H4 (cell line): ENCODE data around the gene PLEKHA6. TPM values are rescaled to one million over a fixed set of nuclear protein-coding genes. Genes with fewer than 3 reads are reported as not detected.

Experiments used
- DNase-seq: peaks from one replicate; pipeline ENCODE4 v3.0.0-alpha.2; 2015; ENCODE audit warnings: low spot score
- total RNA-seq: library from RNA; depleted of rRNA; stranded (reverse); fragments of >200 nt; shearing (Covaris generic); gene quantifications from 2 replicates; pipeline ENCODE4 v1.2.3, GENCODE V29; 2014

Gene PLEKHA6
- total RNA-seq, 1 experiment from 2014 or later = 1.2 TPM

GRCh38 chr1:204380293-204380831 lies 20.6 kb upstream of the PLEKHA6 start:
- DNase-seq = no peak

DNA sequence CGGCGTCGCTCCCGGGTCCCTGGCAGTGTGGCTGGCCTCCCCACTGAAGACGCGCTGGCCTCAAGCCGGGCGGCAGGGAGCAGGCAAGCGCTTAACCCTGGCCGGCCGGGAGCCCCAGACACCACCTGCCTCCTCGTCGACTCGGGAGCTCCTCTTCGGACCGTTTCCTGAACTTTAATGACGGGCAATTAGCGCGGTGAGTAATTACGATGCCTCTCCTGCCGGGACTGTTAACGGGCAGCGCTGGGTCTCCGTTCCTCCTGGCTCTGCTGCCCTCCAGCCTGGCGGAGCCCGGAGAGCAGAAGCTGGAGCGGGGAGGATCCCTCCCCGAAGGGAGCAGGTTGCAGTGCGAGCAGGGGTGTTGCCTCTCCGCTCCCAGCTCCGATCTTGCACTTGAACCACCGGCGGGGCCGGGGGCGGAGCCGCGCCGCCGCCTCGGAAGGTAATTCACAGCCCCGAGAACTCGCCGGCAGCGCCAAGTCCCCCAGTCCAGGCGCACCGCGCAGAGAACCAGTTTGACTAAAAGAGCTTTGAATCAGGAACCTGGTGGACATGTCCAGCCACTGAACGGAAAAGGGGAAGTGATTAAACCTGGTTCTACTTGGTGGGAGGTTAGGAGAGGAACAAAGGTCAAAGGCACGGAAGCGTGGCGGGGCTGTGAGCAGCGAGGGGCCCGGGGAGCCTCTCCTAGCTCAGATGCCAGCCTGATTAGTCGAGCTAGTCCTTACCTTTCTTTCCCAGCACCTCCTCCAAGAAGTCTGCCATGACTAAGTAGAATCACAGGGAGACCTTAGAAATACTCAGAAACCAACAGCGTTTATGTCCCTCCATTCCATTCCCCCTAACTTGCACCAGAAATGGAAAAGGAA lies 18.3 kb upstream of the PLEKHA6 start:
- no peak for DNase-seq

- no peak for DNase-seq
Observed at GRCh38 chr1:204376919-204377799, 17.4 kb upstream of the PLEKHA6 start.

DNA sequence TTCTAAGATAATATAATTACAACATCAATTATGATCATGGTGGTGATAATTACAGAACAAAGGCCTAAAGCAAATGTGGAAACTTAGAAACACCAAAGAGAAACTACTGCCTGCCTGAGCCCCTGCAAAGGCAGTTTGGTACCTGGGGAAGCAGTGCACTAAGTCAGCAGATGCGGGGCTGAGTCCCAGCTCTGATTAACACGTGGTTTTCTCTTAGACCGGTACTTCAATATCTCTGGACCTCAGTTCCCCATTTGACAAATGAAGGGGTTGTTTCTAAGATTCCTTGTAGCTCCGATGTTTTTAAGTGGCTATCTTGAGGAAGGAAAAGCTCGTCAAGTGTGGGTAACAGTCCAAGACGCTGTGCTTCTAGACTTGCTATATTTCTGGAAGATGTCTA lies 16.7 kb upstream of the PLEKHA6 start:
- DNase-seq = no peak

GRCh38 chr1:204373911-204374310 lies 14.2 kb upstream of the PLEKHA6 start:
- DNase-seq = no peak

GRCh38 chr1:204370176-204370575 lies 10.4 kb upstream of the PLEKHA6 start:
- no peak for DNase-seq

DNA sequence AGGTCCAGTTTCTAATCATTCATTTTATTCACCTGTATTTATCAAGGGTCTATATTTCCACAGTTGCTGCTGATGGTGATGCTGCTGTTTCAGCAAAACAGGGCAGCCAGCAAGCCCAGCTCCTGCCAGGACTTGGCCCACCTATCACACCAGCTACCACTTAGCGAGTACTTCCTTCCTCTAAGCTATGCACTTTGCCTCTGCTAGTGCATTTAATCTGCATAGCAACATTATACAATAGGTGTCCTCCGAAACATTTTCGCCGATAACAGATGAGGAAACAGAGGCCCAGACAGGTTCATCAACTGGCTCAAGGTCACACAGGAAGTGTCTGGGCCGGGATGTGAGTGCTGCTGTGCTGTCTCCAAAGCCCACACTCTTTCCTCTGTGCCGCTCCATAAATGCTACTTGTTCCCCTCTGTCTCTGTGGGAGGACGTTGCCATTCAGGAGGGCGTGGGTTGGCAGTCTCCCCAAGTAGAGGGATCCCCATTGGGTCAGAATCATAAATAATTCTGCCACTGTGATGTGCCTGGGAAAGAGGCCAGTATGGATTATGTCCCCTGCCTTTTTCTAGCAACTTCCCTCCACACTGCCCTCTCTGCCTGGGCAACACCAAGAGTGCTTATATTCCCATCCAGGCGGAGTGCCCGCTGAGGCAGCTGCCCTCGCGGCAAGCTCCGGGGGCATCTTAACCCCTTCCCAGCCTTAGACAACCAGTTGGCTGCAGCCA lies 9.4 kb upstream of the PLEKHA6 start:
- DNase-seq = no peak

DNA sequence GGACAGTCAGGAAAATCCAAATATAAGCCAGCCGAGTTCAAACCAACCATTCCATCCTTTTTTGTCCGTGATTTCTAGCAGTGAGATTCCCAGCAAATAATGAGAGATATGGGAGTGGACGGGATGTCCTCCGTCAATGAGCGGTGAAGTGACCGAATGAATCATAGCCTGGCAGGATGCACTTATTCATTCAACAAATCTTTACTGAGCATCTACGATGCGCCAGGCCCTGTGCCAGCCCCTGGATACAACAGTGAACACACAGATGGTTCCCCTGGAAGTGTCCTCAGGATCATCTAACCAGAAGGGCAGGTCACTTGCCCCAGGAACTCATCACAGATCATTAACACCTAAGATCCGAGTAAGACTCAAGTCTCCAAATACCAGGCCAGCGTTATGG lies 8.2 kb upstream of the PLEKHA6 start:
- no peak for DNase-seq

- no peak for DNase-seq
Observed at GRCh38 chr1:204367193-204367858, 7.6 kb upstream of the PLEKHA6 start.

DNA sequence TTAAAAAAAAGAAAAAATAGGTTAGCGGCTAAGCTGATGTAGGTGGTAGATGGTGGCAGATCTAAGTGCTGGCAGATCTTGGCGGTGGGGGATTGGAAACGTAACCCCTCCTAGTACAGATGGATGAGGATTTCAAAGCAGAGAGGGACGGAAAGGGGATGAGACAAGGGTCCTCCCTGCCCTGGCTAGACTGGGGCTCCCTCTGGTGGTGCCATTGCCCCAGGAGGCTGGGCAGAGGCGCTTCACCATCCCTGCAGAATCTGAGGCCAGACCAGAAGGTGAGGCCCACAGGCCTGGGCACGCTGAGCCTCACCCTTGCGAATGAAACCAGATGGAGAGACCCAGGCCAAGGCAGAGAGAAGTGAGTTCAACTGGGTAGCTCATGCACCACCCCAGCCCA lies 7.0 kb upstream of the PLEKHA6 start:
- no peak for DNase-seq

DNA sequence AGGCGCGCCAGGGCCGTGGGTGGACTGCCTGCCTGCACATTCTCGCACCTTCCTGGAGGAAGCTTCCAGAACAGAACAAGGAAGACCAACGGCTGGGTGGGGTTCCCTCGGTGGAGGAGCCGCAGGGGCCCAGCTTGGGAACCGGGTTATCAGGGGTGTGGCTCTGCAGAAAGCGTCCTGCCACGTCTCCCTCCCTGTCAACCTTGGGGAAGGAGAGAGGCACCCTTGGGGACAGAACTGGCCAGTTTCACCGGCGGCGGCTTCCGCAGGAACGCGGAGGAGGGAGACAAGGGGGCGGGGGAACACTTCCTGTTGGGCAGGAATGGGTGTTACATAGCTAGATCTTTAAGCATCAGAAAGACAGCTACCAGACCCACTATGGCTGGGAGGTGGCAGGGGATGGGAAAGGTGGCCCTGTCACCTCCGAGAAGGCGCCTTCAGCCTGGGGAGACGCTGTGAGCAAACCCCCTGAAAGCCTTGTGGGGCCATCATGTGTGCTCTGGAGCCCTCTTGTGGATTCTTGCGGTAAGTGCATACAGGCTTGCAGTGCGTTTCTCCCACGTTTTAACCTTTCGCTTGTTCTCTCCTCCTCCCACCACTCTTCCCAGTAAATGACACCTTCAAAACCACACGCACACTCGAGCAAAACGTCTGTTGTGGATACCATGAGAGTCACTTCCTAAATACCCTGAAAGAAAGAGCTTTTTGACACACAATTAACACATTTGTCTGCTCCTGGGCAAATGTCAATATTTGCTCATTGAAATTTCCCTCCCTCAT lies 3.8 kb upstream of the PLEKHA6 start:
- peak; percentile 60 for DNase-seq

DNA sequence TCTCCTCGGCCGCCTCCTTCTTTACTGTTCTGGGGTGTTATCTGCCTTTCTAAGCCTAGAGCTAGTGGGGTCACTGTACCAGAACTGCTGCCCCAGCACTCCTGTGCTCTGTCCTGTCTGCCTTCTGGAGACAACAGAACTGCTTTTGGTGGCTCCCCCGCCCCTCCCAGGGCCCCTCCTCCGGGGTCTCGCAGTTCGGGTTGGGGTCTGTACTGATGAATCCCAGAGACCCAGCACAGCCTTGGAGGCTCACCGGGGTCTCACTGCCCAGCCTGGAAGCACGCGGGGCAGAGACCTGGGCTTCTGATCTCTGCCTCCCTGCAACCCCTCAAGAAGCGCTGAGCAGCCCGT lies 3.2 kb upstream of the PLEKHA6 start:
- DNase-seq = no peak

- no peak for DNase-seq
Observed at GRCh38 chr1:204361781-204362180, 2.1 kb upstream of the PLEKHA6 start.

DNA sequence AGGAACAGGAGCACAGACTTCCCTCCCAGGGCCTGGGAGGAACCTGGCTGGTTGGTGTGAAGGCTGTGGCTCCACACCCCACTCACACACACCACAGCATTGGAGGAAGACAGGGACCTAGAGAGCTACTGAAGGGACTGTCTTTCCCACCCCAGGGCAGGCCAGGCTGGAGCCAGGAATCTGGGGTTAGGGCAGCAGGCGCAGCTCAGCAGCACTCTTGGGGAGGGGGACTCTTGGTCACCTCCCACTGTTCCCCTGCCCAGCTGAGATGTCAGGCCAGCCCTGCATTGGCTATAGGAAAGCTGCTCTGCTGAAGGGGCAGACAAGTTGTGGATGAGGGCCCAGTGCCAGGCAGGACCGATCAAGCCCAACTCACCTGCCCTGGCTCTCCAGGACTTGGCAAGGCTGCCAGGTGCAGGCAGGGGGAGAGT lies 1.6 kb upstream of the PLEKHA6 start:
- no peak for DNase-seq

DNA sequence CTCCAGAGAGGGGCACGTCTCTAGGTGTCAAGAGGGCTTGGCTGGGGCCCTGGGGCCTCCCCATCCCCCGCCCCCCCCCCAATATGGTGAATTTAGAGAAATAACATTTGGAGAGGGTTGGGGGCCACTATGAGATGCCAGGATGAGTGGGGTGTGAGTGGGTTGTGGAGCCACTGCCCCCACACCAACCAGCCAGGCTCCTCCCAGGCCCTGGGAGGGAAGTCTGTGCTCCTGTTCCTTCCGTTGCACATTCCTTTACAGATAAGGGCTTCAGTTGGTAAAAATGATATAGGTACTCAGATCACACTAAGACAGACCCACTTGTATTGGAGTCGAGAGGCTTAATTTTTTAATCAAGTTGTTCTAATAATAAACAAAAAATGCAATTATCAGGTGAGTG lies 585 bp upstream of the PLEKHA6 start:
- DNase-seq = no peak

- DNase-seq = no peak
Observed at GRCh38 chr1:204359131-204359473, 627 bp downstream of the PLEKHA6 start.

DNA sequence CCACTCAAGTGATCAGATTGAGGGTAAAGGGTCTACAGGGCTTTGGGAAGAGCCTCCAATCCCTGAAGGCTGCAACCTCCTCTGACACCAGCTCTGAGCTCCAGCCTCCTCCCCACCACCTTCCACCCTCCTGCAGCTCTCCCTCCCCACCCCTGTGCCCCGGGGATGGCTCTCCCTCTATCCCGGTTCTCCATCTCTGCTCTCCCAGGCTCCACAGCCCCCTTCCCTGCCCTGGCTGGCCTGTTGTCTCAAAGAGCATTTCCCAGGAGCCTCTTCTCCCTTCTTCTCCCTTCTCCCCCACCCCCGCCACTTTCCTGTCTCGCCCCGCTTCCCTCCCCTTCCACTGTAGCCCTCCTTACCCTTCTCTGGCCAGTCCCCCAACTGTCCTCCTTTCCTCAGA lies 1.1 kb downstream of the PLEKHA6 start:
- DNase-seq = no peak

DNA sequence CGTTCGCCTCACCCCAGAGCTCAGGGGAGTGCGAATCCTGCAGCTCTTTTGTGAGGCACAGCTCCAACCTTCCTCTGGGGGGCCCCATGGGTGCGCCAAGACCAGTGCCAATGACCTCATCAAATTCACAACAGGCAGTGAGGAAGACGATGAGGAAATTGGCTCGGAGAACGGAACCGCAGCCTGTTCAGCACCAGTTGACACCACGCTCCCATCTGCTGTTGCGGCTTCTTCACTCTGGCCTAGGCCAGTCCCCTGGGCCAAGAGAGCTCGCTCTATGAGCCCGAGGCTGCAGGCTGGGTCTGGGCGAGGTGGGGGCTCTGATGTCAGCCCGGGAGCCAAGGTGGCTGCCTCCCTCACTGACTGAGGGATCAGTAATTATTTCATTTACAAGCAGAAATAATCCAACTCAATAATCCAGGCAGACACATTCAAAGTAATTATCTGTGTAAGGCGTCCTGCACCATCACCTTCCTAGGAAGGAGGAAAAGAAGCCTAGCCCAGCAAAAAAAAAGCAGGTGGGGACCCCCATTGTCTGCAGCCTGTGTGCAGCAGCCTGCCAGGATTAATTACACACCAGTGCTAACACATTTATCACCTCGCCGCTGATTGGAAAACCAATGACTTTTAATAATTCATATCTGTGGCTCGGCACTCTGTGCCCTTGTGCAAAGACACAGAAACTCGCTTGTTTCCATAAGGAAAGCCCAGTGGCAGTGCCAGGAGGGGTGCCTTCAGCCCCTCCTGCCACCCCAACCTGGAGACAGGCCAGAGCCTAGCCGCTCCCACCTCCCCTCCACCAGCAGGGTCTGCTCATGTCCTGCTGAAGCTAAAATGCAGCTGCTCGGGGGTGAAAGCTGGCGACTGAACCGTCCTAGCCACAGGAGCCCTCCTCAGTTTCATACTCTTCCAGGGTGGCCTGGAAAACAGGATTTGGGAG lies 1.9 kb downstream of the PLEKHA6 start:
- DNase-seq = no peak

DNA sequence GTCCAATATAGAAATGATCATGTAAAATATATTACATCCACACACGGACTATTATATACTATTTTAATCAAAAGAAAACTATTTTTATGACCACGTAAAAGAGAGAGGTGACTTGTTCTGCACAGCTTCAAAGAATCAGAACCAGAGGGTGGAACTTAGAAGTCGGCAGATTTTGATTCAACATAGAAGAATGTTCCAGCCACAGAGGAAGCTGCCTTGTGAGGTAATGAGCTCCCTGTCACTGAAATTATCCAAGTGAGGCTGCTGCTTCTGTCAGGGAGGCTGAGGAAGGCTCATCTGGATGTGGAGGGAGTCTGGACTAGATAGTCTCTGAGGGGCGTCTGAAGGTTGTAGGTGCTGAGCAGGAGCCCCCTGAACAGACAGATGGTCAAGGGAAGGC lies 2.7 kb downstream of the PLEKHA6 start:
- DNase-seq = no peak

DNA sequence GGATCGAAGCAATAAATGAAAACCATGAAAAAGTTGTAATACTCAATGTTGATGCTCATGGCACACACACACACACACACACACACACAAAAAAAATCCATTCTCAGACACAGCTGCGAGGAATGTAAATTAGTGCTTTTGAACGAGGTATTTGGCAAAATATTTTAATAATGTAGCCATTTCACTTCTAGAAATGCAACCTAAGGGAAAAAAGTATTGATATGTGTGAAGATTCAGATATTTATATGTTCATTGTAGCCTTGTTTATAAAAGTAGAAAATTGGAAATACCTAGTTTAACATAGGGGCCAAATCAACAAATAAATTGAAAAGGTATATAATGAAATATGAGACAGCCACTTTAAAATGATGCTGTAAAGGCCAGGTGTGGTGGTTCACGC lies 3.8 kb downstream of the PLEKHA6 start:
- DNase-seq = no peak
